Measurements from ENCODE around the gene PRDM11. TPM values are rescaled to one million over a fixed set of nuclear protein-coding genes. Genes with fewer than 3 reads are reported as not detected.

PRDM11 gene
- total and polyA plus RNA-seq, 10 of the 15 experiments (the other 5 are each of a cell fraction or from before 2014, with no cell fraction given), result 0.03 to 2.4 (median 0.53) TPM

GRCh38 chr11:45225277-45225676 is 78.8 kb downstream of the PRDM11 start (continued):
- TF ChIP-seq HSF1 (IDR thresholded peaks at IDR 0.05; ENCODE audit: low read depth, low read length), result no peak
- TF ChIP-seq TCF12 (IDR thresholded peaks at IDR 0.05; ENCODE audit: low read depth, low read length), result no peak
- no peak for TF ChIP-seq BCL3 (IDR thresholded peaks at IDR 0.05; ENCODE audit: borderline replicate concordance, insufficient read depth, low read depth, low read length, poor library complexity, severe bottlenecking)
- TF ChIP-seq SRF (IDR thresholded peaks at IDR 0.05; ENCODE audit: low read depth in 2 of 2, low read length in 2 of 2), result no peak
- TF ChIP-seq BACH1 (IDR thresholded peaks at IDR 0.05; ENCODE audit: borderline replicate concordance), result no peak
- no peak for TF ChIP-seq STAT3 (IDR thresholded peaks at IDR 0.05; ENCODE audit: low read depth, low read length)
- TF ChIP-seq SMARCA5 (IDR thresholded peaks at IDR 0.05), result no peak

GRCh38 chr11:45225961-45226871 is 79.8 kb downstream of the PRDM11 start:
- intact Hi-C loops (cut with micrococcal nuclease; ENCODE audit: unreplicated experiment) (no loop called here), in situ Hi-C loops (cut with MboI) (no loop called here)
- H3K9ac ChIP-seq (ENCODE audit: control insufficient read depth, insufficient read depth, low read length), result no peak overlapping the region
- H3K4me3 ChIP-seq, result no peak overlapping the region
- ChIA-PET POLR2A (no interaction called here), RAD21 (ENCODE audit: unreplicated experiment) (no interaction called here), SMC1A (ENCODE audit: uncharacterized antibody, unreplicated experiment) (no interaction called here), CTCF (no interaction called here)
- no peaks in the 10 kb centered on the region for H3K9me3 ChIP-seq (replicated peaks; ENCODE audit: control insufficient read depth, insufficient read depth, low read length)
- H4K20me1 ChIP-seq (ENCODE audit: control insufficient read depth, insufficient read depth), result no peaks in the 10 kb centered on the region
- no TSS peak for BruUV-seq (replicated peaks)
- no peak for DNase-seq (ENCODE audit: low read depth, low spot score)
- no peaks in the 10 kb centered on the region for H3K4me1 ChIP-seq (ENCODE audit: control insufficient read depth, insufficient read depth, low read length)
- FAIRE-seq, result no peak
- no peak overlapping the region for H3K27ac ChIP-seq (ENCODE audit: control insufficient read depth, insufficient read depth)
- 74% methylated on average over 39 of the region's 39 CpGs for WGBS (ENCODE audit: insufficient coverage, insufficient replicate concordance, low lambda C conversion rate, missing lambda C conversion rate)
- no peak overlapping the region for H3K4me2 ChIP-seq (ENCODE audit: control insufficient read depth, insufficient read depth)
- H2AFZ ChIP-seq (ENCODE audit: control insufficient read depth, low read depth, low read length), result no peak overlapping the region
- H3K27me3 ChIP-seq (replicated peaks in 1 of 2; ENCODE audit: control insufficient read depth in 2 of 2, insufficient read depth in 2 of 2, low read length in 1 of 2), result no peaks in the 10 kb centered on the region
- TF ChIP-seq SMAD1 (IDR thresholded peaks at IDR 0.05; ENCODE audit: low read depth, partially characterized antibody), result no peak
- TF ChIP-seq MAX (IDR thresholded peaks at IDR 0.05; ENCODE audit: low read depth, low read length), result no peak
- TF ChIP-seq BRCA1 (IDR thresholded peaks at IDR 0.05; ENCODE audit: low read depth, low read length), result no peak
- no peak for TF ChIP-seq USF2 (IDR thresholded peaks at IDR 0.05; ENCODE audit: borderline replicate concordance, low read depth, low read length)
- TF ChIP-seq HDAC6 (IDR thresholded peaks at IDR 0.05; ENCODE audit: unreplicated experiment), result no peak
- no peaks in the 10 kb centered on the region; a peak in 1 of 4 replicates for H3K36me3 ChIP-seq (ENCODE audit: control insufficient read depth in 2 of 2, insufficient read depth in 2 of 2, low read length in 1 of 2)
- no peaks in the 10 kb centered on the region for H3K79me2 ChIP-seq (ENCODE audit: control insufficient read depth, insufficient read depth, low read length)
- ATAC-seq, result no peak
